Measurements from ENCODE around the gene MKRN2OS.

DNA sequence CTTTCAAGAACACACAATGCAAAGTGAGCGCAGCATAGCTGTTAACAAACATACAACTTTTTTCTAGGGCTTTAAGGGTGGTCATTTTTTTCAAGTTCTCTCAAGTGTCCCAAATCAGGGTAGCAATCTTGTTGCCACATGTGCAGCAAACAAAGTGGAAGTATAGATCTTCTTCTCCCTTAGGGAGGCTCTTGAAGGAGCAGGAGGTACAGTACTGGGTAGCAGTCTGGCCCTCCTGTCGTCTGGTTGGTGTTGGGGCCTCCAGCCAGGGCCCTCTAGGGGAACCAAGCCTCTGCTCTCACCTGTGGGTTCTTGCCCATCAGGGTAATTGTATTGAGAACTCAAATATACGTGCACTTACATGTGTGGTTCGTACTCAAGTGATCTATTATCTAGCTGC lies 37.4 kb upstream of the MKRN2OS start:
- TF ChIP-seq POLR2A (IDR thresholded peaks at IDR 0.05) = no peak
- TF ChIP-seq, protein P1, sequence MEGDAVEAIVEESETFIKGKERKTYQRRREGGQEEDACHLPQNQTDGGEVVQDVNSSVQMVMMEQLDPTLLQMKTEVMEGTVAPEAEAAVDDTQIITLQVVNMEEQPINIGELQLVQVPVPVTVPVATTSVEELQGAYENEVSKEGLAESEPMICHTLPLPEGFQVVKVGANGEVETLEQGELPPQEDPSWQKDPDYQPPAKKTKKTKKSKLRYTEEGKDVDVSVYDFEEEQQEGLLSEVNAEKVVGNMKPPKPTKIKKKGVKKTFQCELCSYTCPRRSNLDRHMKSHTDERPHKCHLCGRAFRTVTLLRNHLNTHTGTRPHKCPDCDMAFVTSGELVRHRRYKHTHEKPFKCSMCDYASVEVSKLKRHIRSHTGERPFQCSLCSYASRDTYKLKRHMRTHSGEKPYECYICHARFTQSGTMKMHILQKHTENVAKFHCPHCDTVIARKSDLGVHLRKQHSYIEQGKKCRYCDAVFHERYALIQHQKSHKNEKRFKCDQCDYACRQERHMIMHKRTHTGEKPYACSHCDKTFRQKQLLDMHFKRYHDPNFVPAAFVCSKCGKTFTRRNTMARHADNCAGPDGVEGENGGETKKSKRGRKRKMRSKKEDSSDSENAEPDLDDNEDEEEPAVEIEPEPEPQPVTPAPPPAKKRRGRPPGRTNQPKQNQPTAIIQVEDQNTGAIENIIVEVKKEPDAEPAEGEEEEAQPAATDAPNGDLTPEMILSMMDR (IDR thresholded peaks at IDR 0.05) = no peak
